GM19372 (cell line): ENCODE measurements around the gene ETV3.

Experiments
- ATAC-seq: cut with Tn5 transposase; IDR thresholded peaks from one replicate; pipeline ENCODE4 v1.9.1; 2021; ENCODE audit warnings: mild to moderate bottlenecking, low read depth, moderate library complexity; ENCODE audit not compliant: unreplicated experiment

The ETV3 gene

DNA sequence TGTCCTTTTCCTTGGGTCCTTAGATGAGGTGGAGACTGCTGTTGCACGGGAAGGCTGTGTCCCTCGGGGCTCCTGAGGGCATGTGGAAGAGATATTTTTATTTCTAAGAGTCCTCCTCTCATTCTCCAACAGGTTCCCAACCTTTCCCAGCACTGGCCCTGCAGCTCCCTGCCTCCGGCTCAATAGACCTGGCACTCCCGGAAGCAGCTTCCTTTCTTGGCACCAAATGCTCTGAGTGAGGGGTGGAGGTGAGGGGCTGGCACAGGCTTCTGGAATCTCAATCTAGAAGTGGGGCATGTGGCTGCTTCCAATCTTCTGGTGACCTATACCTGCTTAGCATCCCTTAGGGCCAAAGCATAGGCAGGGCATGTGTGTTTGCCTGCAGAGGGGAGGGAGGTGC, 43.1 kb downstream of the ETV3 start:
- no peak for ATAC-seq

DNA sequence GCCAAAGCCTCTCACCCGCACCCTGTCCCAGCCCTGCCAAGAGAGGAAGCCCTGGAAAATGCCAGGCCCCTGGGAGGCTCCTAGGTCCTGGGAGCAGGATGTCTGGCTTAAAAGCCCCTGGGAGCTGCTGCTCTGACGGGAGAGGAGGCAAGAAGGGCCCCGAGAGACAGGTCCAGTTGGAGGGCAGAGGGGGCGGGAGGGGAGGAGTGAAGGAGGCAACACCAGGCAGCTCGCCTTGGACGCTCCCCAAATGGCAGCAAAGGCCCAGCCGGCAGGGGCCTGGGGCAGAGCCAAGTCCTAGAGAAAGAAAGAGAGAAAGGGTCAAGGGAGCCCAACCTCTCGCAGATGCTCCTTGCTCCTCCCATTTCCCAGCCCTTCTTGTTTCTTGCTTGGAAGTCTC, 45.4 kb downstream of the ETV3 start:
- ATAC-seq = no peak

DNA sequence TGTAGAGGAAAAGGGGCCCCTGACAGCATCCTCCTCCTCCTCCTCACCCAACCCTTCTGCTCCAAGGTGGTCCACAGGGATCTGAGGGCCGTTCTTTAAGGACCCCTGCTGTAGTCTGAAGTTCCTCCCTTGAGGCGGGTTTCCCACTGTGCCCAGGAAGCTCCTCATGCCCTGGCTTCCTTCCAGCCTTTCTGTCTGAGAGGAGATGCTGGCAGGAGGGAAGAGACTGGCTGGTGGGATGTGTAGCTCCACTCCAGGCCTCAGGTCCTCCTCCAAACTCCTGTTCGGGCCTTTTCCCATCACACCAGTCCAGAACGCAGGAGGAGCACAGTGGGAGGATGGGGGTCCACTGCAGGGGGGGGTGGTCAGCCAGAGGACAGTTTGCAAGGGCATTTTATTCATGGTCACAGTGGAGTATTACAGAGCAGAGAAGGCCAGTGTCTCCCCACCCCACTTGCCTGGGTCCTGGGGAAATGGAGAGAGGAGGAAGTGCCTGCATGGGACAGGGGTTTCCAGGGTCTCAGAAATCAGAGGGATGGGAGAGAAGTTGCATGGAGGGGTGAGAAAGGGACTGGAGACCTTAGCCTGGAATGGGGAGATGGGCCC, 46.4 kb downstream of the ETV3 start:
- ATAC-seq = no peak

DNA sequence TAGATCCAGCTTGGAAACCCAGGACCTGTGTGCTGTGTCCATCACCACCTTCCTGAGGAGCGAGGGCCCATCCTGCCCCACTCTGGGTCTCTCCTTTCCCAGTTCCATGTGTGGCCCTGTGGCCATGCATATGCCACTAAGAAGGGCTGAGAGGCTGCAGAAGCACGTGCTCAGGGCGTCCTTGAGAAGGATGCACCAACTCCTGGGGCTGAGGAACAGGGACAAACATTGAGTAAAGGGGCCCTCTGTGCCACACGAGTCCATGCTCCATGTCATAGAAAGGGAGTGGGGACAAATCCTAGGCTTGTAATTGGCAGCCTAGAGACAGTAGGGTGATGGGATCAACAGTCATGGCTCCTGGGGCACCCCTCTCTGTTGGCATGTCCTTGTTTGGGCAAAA, 47.0 kb downstream of the ETV3 start:
- ATAC-seq = no peak

DNA sequence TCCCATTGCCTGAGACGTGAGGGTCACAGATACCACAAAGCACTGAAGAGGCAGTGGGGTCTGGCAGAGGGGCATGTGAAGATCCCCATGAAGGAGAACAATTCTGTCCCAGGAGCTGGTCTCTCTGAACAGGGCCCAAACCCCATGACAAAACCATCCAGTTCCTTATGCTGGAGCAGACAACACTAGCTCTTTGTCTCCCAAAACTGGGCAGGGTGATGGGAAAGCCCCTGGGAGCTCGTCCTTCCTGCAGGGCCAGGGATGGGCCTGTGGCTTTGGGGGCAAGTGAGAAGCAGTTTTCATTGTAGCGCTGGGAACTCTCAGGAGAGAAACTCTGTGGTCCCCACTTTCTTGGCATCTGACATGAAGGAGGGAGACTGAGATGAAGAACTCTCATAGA, 47.4 kb downstream of the ETV3 start:
- no peak for ATAC-seq

DNA sequence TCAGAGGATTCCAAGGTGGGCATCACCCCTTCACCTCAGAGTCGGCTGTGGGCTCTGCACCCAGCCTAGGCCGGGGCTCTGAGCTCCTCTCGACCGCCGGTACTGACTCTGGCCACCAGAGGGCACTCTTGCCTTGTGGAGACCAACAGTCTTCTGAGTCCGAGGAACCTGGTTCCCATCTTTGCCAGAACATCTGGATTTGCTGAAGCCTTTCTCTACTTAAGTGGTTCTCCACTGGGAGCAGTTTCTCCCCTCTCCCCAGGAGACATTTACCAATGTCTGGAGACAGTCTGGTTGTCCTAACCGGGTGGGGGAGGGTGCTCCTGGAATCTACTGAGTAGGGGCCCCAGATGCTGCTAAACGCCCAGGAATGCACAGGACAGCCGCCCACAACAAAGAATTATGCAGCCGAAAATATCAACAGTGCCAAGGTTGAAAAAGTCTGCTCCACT, 48.0 kb downstream of the ETV3 start:
- ATAC-seq = no peak

DNA sequence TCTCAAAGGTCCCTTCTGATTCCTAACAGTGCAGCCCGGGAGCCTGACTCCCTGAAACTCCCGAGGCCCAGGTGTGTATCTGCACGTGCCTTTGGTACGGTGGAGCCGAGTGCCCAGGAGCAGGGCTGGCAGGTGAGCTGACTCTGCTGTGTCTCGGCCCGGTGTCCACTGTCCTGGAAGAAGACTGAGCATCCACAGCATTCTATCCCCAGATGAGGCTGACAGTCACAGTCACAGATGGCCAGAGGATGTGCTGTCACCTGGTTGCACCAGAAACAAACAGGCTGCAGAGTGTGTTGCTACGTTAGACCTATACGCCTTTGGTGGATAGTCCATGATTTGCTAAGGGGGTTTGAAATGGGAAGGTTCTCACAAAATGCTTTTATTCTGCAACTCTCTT, 48.4 kb downstream of the ETV3 start:
- no peak for ATAC-seq

DNA sequence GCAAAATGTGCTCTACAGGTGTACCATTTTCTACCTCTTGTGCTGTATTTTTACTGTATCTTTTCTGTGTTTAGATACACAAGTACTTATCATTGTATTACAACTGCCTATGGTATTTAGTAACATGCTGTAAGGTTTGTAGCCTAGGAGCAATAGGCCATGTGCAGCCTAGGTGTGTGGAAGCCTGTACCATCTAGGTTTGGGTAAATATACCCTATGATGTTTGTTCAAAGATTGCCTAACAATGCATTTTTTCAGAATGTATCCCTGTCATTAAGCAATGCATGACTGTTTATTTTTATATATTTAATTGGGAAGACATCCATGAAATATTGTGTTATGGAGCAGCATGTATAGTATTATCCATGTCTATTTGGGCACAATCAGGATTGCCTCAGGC, 49.6 kb downstream of the ETV3 start:
- ATAC-seq = no peak

DNA sequence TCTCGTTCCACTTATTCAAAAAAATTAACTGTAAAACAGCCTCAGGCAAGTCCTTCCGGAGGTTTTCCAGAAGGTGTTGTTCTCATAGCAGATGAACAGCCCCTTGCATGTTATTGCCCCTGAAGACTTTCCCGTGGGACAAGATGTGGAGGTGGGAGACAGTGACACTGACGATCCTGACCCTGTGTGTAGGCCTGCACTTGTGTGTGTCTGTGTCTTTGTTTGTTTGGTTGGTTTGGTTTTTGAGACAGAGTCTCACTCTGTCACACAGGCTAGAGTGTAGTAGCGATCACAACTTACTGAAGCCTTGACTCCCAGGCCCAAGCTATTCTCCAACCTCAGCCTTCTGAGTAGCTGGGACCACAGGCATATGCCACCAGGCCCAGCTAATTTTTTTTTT, 51.2 kb downstream of the ETV3 start:
- ATAC-seq = no peak

DNA sequence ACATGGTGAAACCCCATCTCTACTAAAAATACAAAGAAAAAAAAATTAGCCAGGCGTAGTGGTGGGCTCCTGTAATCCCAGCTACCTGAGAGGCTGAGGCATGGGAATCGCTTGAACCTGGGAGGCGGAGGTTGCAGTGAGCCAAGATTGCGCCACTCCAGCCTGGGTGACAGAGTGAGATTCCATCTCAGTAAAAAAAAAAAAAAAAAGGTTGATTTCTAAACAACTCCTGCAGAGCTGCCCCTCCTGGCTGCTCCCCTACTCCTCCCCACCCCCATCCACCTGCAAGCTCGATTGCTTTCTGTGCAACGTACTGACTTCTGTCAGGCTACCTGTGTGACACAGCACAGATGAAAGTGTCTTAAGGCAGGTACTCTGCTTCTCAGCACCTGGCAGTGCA, 51.9 kb downstream of the ETV3 start:
- ATAC-seq = no peak

DNA sequence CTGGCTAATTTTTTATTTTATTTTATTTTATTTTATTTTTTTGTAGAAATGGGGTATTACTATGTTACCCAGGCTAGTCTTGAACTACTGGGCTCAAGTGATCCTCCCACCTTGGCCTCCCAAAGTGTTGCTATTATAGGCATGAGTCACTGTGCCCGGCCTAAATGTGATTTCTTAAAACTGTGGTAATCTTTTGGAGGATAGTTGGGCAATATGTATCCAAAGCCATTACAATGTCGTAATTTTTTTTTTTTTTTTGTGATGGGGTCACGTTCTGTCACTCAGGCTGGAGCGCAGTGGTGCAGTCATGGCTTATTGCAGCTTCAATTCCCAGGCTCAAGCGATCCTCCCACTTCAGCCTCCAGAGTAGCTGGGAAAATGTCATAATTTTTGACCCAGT, 52.8 kb downstream of the ETV3 start:
- no peak for ATAC-seq

DNA sequence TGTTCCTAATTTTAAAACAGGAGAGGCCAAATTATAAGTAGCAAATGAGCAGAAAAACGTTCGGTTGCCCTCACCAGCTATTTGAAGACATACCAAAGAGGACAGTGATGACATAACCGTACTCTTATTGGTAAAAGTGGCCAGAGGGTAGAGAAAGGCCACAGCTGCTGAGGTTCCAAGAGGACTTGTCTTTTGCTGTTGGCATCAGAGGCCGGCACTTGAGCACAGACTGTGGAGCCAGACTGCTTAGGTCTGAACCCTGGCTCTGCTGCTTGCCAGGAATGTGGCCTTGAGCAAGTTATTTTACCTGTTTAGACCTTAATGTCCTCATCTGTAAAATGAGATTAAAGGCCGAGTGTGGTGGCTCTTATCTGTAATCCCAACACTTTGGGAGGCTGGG, 53.5 kb downstream of the ETV3 start:
- no peak for ATAC-seq

DNA sequence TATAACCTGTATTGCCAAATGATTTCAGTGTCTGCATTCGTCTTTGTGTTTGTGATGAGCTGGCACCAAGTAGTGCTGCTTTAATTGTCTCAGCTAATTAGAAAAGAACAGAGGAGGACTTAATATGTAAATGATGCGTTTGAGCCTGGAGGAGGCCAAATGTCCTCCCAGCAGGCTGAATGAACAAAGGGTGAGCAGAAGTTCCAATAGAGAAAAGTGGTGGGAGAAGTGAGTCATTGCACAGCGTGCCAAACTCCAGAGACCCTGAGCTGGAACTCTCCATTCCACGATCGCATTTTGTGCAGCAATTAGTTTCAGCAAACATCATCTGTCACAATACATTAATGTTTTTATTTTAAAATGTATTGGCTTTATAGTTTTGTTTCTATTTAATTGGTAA, 56.5 kb downstream of the ETV3 start:
- ATAC-seq = no peak

DNA sequence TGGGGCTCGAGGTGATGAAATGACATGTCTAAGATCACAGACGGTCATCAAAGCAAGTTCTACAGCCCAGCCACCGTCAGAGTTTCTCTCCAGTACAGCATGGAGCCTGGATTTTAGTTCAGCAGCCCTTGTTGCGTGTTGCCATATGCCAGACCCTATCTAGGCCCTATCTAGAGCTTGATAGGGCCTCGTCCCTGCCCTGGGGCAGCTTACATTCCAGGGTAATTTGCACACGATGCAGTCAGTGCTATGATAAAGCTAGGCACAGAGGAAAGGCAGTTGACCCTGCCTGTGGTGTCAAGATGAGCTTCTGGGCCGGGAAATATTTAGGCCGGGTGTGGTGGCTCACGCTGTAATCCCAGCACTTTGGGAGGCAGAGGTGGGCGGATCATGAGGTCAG, 57.5 kb downstream of the ETV3 start:
- no peak for ATAC-seq

DNA sequence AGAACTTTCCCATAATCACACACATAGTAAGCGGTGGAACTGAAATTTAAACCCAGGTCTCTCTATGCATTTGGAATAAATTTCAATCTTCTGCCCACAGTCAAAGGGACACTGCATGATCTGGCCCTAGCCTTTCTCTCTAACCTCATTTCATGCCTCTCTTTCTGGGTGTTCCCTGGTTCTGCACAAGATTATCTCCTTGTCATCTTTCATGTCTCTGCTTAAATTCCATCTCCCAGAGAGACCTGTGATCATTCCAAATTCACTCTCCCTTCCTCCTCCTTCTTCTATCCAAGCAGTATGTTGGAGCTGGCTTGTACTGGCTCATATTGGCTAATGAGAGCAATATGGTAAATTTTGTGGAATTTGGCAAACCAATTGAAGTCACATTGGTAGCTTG, 60.8 kb downstream of the ETV3 start:
- ATAC-seq = no peak

DNA sequence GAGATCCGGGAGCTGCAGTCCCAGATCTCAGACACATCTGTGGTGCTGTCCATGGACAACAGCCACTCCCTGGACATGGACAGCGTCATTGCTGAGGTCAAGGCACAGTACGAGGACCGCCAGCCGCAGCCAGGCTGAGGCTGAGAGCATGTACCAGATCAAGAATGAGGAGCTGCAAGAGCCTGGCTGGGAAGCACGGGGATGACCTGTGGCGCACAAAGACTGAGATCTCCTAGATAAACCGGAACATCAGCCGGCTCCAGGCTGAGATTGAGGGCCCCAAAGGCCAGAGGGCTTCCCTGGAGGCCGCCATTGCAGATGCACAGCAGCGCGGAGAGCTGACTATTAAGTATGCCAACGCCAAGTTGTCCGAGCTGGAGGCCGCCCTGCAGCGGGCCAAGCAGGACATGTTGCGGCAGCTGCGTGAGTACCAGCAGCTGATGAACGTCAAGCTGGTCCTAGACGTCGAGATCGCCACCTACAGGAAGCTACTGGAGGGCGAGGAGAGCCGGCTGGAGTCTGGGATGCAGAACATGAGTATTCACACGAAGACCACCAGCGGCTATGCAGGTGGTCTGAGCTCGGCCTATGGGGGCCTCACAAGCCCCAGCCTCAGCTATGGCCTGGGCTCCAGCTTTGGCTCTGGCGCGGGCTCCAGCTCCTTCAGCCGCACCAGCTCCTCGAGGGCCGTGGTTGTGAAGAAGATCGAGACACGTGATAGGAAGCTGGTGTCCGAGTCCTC, 64.1 kb downstream of the ETV3 start:
- no peak for ATAC-seq
